Omental fat pad (tissue), 4 donors: ENCODE data around the gene ARHGEF4. TPM values are rescaled to one million over a fixed set of nuclear protein-coding genes. Genes with fewer than 3 reads are reported as not detected.

Experiments used
- ATAC-seq: fragments of 150-250 bp; one replicate; pipeline ENCODE4 v1.9.1; 2016; ENCODE audit warnings: mild to moderate bottlenecking, moderate library complexity; ENCODE audit not compliant: low FRiP score
- DNase-seq: peaks from one replicate; pipeline ENCODE4 v3.0.0-alpha.2; 2019; ENCODE audit warnings: low spot score
- total RNA-seq, 4 donors: library from RNA; depleted of rRNA; stranded (reverse); fragments of >200 nt; gene quantifications; one replicate each; pipeline ENCODE4 v1.1.0, GENCODE V29; 2016
- TF ChIP-seq, protein P1 (sequence below), 3 donors: fragments of 450-650 bp; IDR thresholded peaks; one replicate each; pipeline ENCODE4 v1.5.1; 2016 to 2017; ENCODE audit warnings: antibody characterized with exemption in 3 of 3, mild to moderate bottlenecking in 3 of 3, moderate library complexity in 2 of 3

Gene ARHGEF4
- total RNA-seq, 4 donors from 2014 or later: 2.0 to 18.0 (median 15.0) TPM

DNA sequence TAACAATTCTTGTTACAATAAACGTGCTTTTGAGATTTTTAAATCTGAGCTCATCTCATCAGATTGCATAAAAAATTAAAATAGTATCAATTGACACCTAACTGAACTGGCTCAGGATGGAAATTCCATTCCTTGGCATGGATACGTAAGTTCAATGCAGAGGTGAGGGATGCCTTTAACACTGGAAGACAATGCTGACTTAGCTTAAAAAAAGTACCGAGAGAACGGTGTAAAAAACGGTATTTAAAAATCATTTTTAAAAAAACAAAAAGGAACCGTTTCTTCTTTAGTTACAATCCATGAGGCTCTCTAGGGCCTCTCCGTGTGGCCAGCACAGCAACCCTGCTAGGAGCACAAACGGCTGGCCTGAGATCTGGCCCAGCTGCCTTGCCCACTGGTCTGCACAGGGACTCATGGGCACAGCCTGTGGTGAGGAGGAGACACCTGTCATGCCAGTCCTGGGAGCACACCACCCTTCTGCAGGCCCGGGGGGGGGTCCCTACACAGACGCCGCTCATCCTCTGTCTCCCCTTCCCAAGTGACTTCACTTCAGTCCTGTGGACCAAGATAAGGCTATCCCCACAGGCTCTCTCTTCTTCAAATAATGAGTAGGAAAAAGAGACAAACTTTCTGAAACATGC is 211.3 kb downstream of the ARHGEF4 start:
- no peak for DNase-seq
- TF ChIP-seq, protein P1, sequence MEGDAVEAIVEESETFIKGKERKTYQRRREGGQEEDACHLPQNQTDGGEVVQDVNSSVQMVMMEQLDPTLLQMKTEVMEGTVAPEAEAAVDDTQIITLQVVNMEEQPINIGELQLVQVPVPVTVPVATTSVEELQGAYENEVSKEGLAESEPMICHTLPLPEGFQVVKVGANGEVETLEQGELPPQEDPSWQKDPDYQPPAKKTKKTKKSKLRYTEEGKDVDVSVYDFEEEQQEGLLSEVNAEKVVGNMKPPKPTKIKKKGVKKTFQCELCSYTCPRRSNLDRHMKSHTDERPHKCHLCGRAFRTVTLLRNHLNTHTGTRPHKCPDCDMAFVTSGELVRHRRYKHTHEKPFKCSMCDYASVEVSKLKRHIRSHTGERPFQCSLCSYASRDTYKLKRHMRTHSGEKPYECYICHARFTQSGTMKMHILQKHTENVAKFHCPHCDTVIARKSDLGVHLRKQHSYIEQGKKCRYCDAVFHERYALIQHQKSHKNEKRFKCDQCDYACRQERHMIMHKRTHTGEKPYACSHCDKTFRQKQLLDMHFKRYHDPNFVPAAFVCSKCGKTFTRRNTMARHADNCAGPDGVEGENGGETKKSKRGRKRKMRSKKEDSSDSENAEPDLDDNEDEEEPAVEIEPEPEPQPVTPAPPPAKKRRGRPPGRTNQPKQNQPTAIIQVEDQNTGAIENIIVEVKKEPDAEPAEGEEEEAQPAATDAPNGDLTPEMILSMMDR (IDR thresholded peaks at IDR 0.05): no peak
- ATAC-seq: no peak

DNA sequence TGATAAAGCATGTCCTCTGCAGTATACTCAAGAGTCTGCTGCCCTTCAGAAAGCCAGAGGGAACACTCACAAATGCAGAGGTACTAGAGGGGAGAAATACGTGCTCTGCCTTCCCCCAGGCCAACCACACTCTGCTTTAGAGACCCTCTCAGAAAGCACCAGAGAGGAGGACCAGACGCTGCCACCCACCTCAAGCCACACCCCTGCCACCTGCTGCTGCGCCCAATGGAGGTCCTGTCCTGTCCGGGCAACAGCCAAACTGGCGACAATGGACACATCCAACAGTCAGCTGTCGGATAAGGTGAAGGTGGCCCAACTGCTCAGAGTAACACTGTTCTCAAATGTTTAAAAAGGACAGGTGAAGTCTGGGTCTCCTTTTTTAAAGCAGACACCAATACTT is 211.9 kb downstream of the ARHGEF4 start:
- ATAC-seq (no peak), DNase-seq (no peak)
- TF ChIP-seq, protein P1 (IDR thresholded peaks at IDR 0.05): no peak

DNA sequence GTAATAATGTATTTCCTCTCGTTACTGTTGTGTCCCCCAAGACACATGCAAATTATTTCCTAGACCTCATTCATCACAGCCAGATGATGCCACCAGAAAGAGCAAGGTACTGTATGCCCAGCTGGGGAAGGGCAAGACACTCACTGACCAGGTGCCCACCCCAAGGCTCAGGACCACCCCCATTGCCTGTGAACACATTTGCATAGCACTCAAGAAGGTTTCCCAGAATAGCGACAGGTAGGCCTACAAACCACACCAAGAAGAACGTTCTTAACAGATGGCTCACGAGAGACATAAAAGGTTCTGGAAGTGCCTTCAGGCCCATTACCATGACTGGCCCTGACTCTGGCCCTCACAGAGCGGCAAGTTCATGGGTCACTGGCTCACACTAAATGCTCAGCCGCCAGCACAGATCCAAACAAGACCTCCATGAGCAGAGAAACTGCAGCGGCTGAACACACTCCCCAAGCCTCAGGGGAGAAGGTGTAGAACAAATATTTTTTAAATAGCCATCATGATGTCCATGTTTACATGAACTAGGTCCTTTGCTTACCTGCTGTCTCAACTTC is 212.5 kb downstream of the ARHGEF4 start:
- TF ChIP-seq, protein P1 (IDR thresholded peaks at IDR 0.05): no peak
- ATAC-seq (no peak), DNase-seq (no peak)

DNA sequence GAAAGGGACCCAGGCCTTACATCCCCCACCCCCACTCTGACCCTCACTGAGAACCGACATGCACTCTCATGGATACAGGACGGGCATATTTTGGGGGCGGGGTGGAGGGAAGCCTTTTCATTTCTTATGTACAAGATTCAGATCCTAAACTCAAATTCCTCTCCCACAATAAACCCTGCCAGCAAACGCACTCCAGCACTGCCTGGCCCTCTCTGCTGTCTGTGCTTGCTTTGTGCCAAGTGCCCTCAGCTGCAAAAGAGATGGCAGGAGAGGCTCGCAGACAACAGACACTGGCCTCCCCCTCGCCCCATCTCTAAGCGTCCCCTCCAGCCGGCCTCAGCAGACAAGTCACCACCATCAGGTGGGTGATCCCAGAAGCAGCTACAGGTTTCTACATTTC is 214.2 kb downstream of the ARHGEF4 start:
- TF ChIP-seq, protein P1 (IDR thresholded peaks at IDR 0.05): no peak
- DNase-seq (no peak), ATAC-seq (no peak)

DNA sequence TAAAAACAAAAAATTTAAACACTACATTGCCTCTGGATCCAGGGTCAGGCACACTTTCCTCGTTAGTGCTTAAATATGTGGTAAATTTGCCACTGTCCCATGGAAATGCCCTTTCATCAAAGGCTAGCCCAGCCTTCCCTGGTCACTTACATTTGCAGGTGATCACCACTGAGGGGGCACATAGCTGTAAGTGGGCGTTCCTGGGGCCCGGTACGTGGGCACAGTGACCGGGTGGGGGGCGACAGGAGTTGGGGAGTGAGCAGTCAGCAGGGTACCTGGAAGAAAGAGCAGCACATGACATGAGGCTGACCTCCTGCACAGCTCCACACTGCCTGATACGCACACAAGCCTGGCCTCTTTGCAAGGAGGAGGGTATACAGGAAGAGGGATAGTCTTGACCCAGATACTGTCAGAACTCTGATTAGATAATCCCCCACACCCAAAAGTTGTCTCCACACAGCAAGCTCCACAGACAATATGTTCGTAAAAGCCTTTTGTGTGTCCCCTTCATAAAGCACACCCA is 216.1 kb downstream of the ARHGEF4 start:
- DNase-seq (no peak), ATAC-seq (no peak)
- TF ChIP-seq, protein P1 (IDR thresholded peaks at IDR 0.05): no peak

DNA sequence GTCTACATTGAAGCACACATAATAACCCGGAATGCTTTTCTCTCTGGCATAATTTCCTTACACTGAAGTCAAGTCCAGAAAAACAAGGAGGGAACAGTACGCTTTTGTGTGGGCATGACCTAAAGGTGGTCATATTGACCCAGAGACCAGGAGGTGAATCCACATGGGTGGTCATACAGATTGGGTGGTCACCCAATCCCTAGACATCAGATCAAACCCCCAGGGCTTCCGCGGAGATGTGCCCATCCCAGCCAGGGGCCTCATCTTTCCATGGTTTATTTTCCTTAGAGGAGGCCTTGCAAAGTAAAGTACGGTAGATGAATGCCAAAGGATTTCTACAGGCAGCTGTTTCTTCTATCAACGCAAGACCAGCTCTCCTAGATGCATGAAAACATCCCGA is 217.8 kb downstream of the ARHGEF4 start:
- TF ChIP-seq, protein P1 (IDR thresholded peaks at IDR 0.05): no peak
- ATAC-seq (no peak), DNase-seq (no peak)
